CD14-positive monocyte (primary cell): ENCODE data around the gene ZNF275. TPM values are rescaled to one million over a fixed set of nuclear protein-coding genes. Genes with fewer than 3 reads are reported as not detected.
A peak's percentile ranks its signal among the peaks of the same experiment; 100 is the strongest.

Experiments
- DNase-seq, 3 donors: peaks; one replicate each; pipeline ENCODE4 v3.0.0-alpha.2; 2011 to 2022
- H2AFZ ChIP-seq: 2 replicates; pipeline ENCODE4 v1.6.0; 2012; ENCODE audit warnings: mild to moderate bottlenecking, low read depth, low read length, inconsistent platforms; ENCODE audit not compliant: insufficient read depth, poor library complexity, severe bottlenecking
- H3K27ac ChIP-seq, 2 donors: 1 replicate in 1 of 2; 2 replicates in 1 of 2; pipeline ENCODE4 v1.5.1; 2012 to 2013; ENCODE audit warnings: low read length in 2 of 2, control low read depth in 1 of 2, inconsistent platforms in 1 of 2, low read depth in 1 of 2, mild to moderate bottlenecking in 1 of 2
- H3K27me3 ChIP-seq, 2 donors: one replicate each; pipeline versions ENCODE4 v1.6.0 to v1.6.1; 2011 to 2013; ENCODE audit warnings: low read length in 2 of 2; ENCODE audit not compliant: control insufficient read depth in 2 of 2, insufficient read depth in 2 of 2
- H3K36me3 ChIP-seq, 2 donors: replicated peaks in 1 of 2; 1 replicate in 1 of 2; 2 replicates in 1 of 2; pipeline versions ENCODE4 v1.5.1 to v1.6.1; 2012 to 2013; ENCODE audit warnings: low read length in 2 of 2, control low read depth in 1 of 2, inconsistent platforms in 1 of 2, mild to moderate bottlenecking in 1 of 2; ENCODE audit not compliant: insufficient read depth in 2 of 2, control insufficient read depth in 1 of 2
- H3K4me1 ChIP-seq, 2 donors: 1 replicate in 1 of 2; 2 replicates in 1 of 2; pipeline versions ENCODE4 v1.5.1 to v1.6.1; 2012 to 2013; ENCODE audit warnings: low read length in 2 of 2, control low read depth in 1 of 2, inconsistent platforms in 1 of 2, mild to moderate bottlenecking in 1 of 2, moderate library complexity in 1 of 2; ENCODE audit not compliant: insufficient read depth in 2 of 2, control insufficient read depth in 1 of 2
- H3K4me2 ChIP-seq: replicated peaks from 2 replicates; pipeline ENCODE3; 2012; ENCODE audit warnings: low read length, moderate library complexity, mild to moderate bottlenecking; ENCODE audit not compliant: poor library complexity, severe bottlenecking; ENCODE audit errors: extremely low read depth
- H3K4me3 ChIP-seq, 3 experiments: fragments of 200-600 bp in 1 of 3; sonication (generic) in 1 of 3; replicated peaks in 1 of 3; 1 replicate in 2 of 3; 2 replicates in 1 of 3; pipeline ENCODE4 v1.5.1; 2011 to 2013; ENCODE audit warnings: low read length in 3 of 3, mild to moderate bottlenecking in 3 of 3, control low read depth in 2 of 3, low read depth in 2 of 3, inconsistent platforms in 1 of 3, moderate library complexity in 1 of 3
- H3K79me2 ChIP-seq: 2 replicates; pipeline ENCODE4 v1.6.0; 2012; ENCODE audit warnings: mild to moderate bottlenecking, control low read depth, inconsistent platforms, low read length, moderate library complexity; ENCODE audit not compliant: insufficient read depth
- H3K9ac ChIP-seq: 2 replicates; pipeline ENCODE4 v1.6.0; 2017; ENCODE audit warnings: low read length, mild to moderate bottlenecking; ENCODE audit not compliant: insufficient read depth, poor library complexity, severe bottlenecking
- H3K9me3 ChIP-seq, 2 donors: replicated peaks in 1 of 2; 1 replicate in 1 of 2; 2 replicates in 1 of 2; pipeline versions ENCODE4 v1.5.1 to v1.6.1; 2012 to 2013; ENCODE audit warnings: low read length in 2 of 2, control low read depth in 1 of 2; ENCODE audit not compliant: control insufficient read depth in 1 of 2, insufficient read depth in 1 of 2
- H4K20me1 ChIP-seq: 2 replicates; pipeline ENCODE4 v1.6.0; 2012; ENCODE audit warnings: mild to moderate bottlenecking, low read length, control low read depth, moderate library complexity; ENCODE audit not compliant: insufficient read depth
- H3K27ac Mint-ChIP-seq, 7 donors: one replicate each; pipeline ENCODE4 v1.8.0; 2020; ENCODE audit warnings: mild to moderate bottlenecking in 7 of 7, mixed read lengths in 7 of 7, moderate library complexity in 6 of 7, inconsistent platforms in 2 of 7
- H3K27me3 Mint-ChIP-seq, 3 donors: one replicate each; pipeline ENCODE4 v1.8.0; 2021 to 2022; ENCODE audit warnings: low read depth in 3 of 3, mild to moderate bottlenecking in 3 of 3, mixed read lengths in 3 of 3, moderate library complexity in 3 of 3, inconsistent platforms in 1 of 3
- H3K36me3 Mint-ChIP-seq, 2 donors: one replicate each; pipeline ENCODE4 v1.8.0; 2020; ENCODE audit warnings: mixed read lengths in 2 of 2, inconsistent platforms in 1 of 2, mild to moderate bottlenecking in 1 of 2
- H3K4me1 Mint-ChIP-seq: one replicate; pipeline ENCODE4 v1.8.0; 2020; ENCODE audit warnings: mild to moderate bottlenecking, mixed read lengths
- H3K4me3 Mint-ChIP-seq, 2 donors: one replicate each; pipeline ENCODE4 v1.8.0; 2020; ENCODE audit warnings: mild to moderate bottlenecking in 2 of 2, mixed read lengths in 2 of 2, moderate library complexity in 1 of 2
- H3K9me3 Mint-ChIP-seq, 7 donors: one replicate each; pipeline ENCODE4 v1.8.0; 2020 to 2022; ENCODE audit warnings: mixed read lengths in 7 of 7, mild to moderate bottlenecking in 6 of 7, moderate library complexity in 6 of 7, inconsistent platforms in 2 of 7
- CTCF ChIP-seq: fragments of 200-600 bp; IDR thresholded peaks from one replicate; pipeline ENCODE4 v1.8.0; 2022; ENCODE audit warnings: antibody characterized with exemption, mild to moderate bottlenecking
- WGBS: methylation state at CpG from one replicate; pipeline ENCODE4 v1.1.5; 2013; ENCODE audit warnings: missing lambda C conversion rate; ENCODE audit not compliant: insufficient coverage; 5-methylcytosine and 5-hydroxymethylcytosine counted together
- intact Hi-C, 2 donors: fragments of 100-400 bp; cut with micrococcal nuclease; formaldehyde crosslinking; loops; one replicate each; pipeline versions ENCODE4 v1.15.0 to v1.15.1; 2023
- polyA plus RNA-seq, 3 donors: library from polyadenylated mRNA; depleted of rRNA in 1 of 3; unstranded in 2 of 3; stranded (reverse) in 1 of 3; fragments of 300-500 nt in 2 of 3; fragments of >200 nt in 1 of 3; fragmentation: Illumina TruSeq in 2 of 3; gene quantifications; 1 replicate in 2 of 3; 2 replicates in 1 of 3; pipeline ENCODE4 v1.2.3, GENCODE V29; 2012 to 2021

The ZNF275 gene
- polyA plus RNA-seq, 3 donors = 1.0 to 4.7 (median 2.1) TPM

DNA sequence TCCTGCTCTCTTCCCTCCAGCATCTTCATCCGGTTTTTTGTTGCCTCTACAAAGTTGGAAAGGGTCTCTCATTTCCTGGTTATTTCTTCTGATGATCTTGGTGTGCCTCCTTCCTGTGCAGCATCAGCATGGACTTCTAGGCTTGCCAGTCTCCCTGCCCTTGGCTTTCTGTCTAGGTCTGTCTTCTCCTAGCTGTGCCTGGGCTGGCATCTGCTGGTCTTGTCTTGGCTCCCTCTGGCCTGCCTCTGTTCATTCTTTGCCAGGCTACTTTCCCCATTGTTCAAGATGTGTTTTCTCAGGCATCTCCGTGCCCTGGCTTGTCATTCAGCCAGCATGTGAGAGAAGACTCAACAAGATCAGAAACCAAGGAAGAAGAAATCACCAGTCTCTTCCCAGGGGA lies 9.7 kb downstream of the ZNF275 start:
- TF ChIP-seq CTCF = no peak
- Mint-ChIP-seq H3K4me3 (no peak overlapping the region), H3K27ac (peak overlapping the region in 2 of 7 donors; percentile 23 to 33), H3K27me3 (peaks cover 0 to 2% (median 2%) of the 10 kb centered on the region in 3 donors), H3K36me3 (peaks cover 64 to 66% of the 10 kb centered on the region in 2 donors), H3K9me3 (peaks cover 0 to 20% (median 2%) of the 10 kb centered on the region in 7 donors), H3K4me1 (peaks cover 2% of the 10 kb centered on the region)
- 100% methylated on average over 1 of the region's 2 CpGs for WGBS
- H3K4me3 ChIP-seq = no peak overlapping the region
- H3K4me1 ChIP-seq = no peaks in the 10 kb centered on the region
- H3K9me3 ChIP-seq = no peaks in the 10 kb centered on the region
- peaks cover 34 to 55% of the 10 kb centered on the region in 2 donors for H3K36me3 ChIP-seq
- intact Hi-C loops = no loop called here
- no peaks in the 10 kb centered on the region for H4K20me1 ChIP-seq
- no peak for DNase-seq
- no peak overlapping the region for H3K4me2 ChIP-seq
- no peak overlapping the region for H3K9ac ChIP-seq
- no peak overlapping the region for H3K27ac ChIP-seq
- H3K27me3 ChIP-seq = no peaks in the 10 kb centered on the region
- H2AFZ ChIP-seq = no peak overlapping the region
- no peaks in the 10 kb centered on the region for H3K79me2 ChIP-seq

DNA sequence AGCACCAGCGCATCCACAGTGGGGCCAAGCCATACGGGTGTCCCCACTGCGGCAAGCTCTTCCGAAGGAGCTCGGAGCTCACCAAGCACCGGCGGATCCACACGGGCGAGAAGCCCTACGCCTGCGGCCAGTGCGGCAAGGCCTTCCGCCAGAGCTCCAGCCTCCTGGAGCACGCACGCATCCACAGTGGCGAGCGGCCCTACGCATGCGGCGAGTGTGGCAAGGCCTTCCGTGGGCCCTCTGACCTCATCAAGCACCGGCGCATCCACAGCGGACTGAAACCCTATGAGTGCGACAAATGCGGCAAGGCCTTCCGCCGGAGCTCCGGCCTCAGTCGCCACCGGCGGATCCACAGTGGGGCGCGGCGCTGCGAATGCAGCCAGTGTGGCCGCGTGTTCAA lies 13.6 kb downstream of the ZNF275 start:
- Mint-ChIP-seq H3K27me3 (peaks cover 0 to 3% (median 0%) of the 10 kb centered on the region in 3 donors), H3K4me3 (no peak overlapping the region), H3K9me3 (peaks cover 0 to 15% (median 2%) of the 10 kb centered on the region in 7 donors), H3K36me3 (peaks cover 43 to 52% of the 10 kb centered on the region in 2 donors), H3K27ac (no peak overlapping the region), H3K4me1 (no peaks in the 10 kb centered on the region)
- TF ChIP-seq CTCF = no peak
- no peaks in the 10 kb centered on the region for H3K9me3 ChIP-seq
- H3K4me3 ChIP-seq = no peak overlapping the region
- H3K4me1 ChIP-seq = no peaks in the 10 kb centered on the region
- no peak overlapping the region for H3K4me2 ChIP-seq
- no peak overlapping the region for H3K9ac ChIP-seq
- H4K20me1 ChIP-seq = no peaks in the 10 kb centered on the region
- H3K79me2 ChIP-seq = no peaks in the 10 kb centered on the region
- H2AFZ ChIP-seq = no peak overlapping the region
- DNase-seq = no peak
- H3K36me3 ChIP-seq = peaks cover 46 to 65% of the 10 kb centered on the region in 2 donors
- intact Hi-C loops = no loop called here
- WGBS = 97% methylated on average over 14 of the region's 38 CpGs
- no peaks in the 10 kb centered on the region for H3K27me3 ChIP-seq
- no peak overlapping the region for H3K27ac ChIP-seq
